ELR (cell line): Measurements from ENCODE around the gene GJA8.
"Not testable (repeated sequence)": the region's sequence is repeated elsewhere in the genome, so short reads cannot be mapped to it uniquely, and the experiment has no call there.

Experiments used
- DNase-seq: peaks from one replicate; pipeline ENCODE4 v3.0.0-alpha.2; 2015; ENCODE audit warnings: low read depth

The GJA8 gene

DNA sequence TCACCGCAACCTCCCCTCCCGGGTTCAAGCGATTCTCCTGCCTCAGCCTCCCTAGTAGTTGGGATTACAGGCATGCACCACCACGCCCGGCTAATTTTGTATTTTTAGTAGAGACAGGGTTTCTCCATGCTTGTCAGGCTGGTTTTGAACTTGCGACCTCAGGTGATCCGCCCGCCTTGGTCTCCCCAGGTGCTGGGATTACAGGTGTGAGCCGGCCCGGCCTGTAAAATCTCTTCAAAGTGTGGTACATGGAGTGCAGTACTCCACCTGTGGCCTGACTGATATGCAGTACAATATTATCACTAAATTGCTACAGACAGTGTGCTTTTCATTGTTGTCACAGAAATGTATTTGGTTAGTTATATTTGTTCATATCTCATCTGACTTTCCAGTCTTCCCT, 25.1 kb downstream of the GJA8 start:
- DNase-seq, result not testable (repeated sequence)

DNA sequence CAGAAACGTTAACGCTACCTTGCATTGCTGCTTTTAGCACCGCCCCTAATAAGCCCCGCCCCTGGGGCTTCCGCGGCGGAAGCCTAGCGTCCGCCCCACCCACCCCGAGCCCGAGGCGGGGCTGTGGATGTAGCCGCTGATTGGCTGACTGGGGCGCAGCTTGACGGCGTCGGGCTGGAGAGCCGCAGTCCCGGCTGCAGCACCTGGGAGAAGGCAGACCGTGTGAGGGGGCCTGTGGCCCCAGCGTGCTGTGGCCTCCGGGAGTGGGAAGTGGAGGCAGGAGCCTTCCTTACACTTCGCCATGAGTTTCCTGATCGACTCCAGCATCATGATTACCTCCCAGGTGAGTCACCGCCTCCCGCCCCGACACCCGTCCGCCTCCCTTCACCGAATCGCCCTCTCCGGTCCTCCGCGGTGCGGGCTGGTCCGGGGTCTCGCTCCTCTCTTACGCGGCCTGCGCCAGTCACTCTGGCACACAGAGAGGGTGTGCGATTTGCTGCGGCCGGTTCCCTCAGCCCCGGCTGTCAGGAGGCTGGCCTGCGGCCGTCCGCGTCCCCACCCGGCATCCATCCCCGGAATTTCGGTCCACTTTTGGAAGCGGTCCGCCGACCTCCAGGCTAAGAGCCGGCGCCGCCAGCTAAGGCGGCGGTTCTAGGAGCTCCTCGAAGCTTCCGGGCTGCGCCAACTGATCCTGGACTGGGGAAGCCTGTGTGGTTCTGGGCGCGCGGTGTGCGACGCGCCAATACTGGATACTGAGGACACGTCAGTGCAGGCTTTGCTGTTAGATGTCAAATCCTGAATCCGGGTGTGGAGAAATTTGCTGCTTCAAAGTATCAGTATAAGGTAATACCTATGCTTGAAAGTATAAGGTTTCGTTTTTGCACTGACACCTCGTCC, 25.9 kb downstream of the GJA8 start, which contains the start of gene GPR89B:
TSS of gene GPR89B (plus strand) at position 185 of the 897 bp plus-strand sequence. CDS start at position 302, 117 bp downstream.
- DNase-seq, result peak; percentile 90

DNA sequence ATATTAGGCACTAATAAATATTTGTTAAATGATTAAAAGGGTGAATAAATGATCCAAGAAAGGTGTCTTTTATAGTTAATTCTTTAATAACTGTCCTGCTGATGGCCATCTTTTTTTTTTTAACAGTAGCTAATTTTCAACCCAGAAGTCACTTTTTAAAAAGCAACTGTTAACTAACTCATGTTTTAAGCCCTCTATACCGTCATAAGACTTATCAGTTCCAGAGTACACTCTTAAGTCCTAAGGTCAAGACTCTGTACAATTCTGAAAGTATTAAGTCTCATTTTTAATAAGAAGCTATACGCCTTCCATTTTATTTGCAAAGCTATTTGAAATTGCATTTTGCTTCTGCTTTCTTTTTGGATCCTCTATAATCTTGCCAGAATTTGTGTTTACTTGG, 28.5 kb downstream of the GJA8 start:
- DNase-seq, result not testable (repeated sequence)

- DNase-seq, result not testable (repeated sequence)
Observed at GRCh38 chr1:147935296-147935695, 32.7 kb downstream of the GJA8 start.

- not testable (repeated sequence) for DNase-seq
Observed at GRCh38 chr1:147940456-147940855, 37.9 kb downstream of the GJA8 start.

DNA sequence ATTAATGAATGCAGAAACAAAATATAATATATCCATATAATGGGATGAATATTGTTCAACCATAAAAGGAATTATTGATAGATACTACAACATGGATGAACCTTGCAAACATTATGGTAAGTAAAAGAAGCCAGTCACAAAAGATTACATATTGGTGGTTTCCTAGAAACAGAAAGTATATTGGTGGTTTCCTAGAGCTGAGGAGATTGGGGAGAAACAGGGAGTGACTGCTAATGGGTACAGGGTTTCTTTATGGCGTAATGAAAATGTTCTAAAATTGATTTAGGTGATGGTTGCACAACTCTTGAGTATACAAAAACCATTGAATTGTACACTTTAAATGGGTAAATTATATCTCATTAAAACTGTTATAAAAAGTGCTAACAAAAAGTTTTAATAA, 40.0 kb downstream of the GJA8 start:
- not testable (repeated sequence) for DNase-seq

- not testable (repeated sequence) for DNase-seq
Observed at GRCh38 chr1:147949517-147949916, 46.9 kb downstream of the GJA8 start.
